ENCODE measurements around the gene SMIM13.

Gene SMIM13

DNA sequence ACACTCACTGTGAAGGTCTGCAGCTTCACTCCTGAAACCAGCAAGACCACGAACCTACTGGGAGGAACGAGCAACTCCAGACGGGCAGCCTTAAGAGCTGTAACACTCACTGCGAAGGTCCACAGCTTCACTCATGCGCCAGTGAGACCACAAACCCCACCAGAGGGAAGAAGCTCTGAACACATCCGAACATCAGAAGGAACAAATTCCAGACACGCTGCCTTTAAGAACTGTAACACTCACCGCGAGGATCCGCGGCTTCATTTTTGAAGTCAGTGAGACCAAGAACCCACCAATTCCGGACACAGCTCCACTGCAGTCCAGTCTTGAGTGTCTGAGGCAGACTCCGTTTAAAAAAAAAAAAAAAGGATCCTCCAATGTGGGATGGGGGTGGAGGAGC lies 78.3 kb downstream of the SMIM13 start:
- Histone ChIP-seq H3K9me3 (no peaks in the 10 kb centered on the region), H3K4me1 (peaks cover 0 to 7% (median 0%) of the 10 kb centered on the region in 4 donors), H3K27me3 (no peaks in the 10 kb centered on the region), H3K36me3 (no peaks in the 10 kb centered on the region), H3K4me3 (no peak overlapping the region), H3K27ac (no peak overlapping the region)
- intact Hi-C loops (cut with DNase I; ENCODE audit: low total_unique reads), result loop anchor here (2.0 to 5.0 kb wide), 2 partner anchors 27 to 325 kb away; no protein-coding TSS in a partner anchor
- no peak for DNase-seq
- TF ChIP-seq, protein P1, sequence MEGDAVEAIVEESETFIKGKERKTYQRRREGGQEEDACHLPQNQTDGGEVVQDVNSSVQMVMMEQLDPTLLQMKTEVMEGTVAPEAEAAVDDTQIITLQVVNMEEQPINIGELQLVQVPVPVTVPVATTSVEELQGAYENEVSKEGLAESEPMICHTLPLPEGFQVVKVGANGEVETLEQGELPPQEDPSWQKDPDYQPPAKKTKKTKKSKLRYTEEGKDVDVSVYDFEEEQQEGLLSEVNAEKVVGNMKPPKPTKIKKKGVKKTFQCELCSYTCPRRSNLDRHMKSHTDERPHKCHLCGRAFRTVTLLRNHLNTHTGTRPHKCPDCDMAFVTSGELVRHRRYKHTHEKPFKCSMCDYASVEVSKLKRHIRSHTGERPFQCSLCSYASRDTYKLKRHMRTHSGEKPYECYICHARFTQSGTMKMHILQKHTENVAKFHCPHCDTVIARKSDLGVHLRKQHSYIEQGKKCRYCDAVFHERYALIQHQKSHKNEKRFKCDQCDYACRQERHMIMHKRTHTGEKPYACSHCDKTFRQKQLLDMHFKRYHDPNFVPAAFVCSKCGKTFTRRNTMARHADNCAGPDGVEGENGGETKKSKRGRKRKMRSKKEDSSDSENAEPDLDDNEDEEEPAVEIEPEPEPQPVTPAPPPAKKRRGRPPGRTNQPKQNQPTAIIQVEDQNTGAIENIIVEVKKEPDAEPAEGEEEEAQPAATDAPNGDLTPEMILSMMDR (IDR thresholded peaks at IDR 0.05), result no peak

DNA sequence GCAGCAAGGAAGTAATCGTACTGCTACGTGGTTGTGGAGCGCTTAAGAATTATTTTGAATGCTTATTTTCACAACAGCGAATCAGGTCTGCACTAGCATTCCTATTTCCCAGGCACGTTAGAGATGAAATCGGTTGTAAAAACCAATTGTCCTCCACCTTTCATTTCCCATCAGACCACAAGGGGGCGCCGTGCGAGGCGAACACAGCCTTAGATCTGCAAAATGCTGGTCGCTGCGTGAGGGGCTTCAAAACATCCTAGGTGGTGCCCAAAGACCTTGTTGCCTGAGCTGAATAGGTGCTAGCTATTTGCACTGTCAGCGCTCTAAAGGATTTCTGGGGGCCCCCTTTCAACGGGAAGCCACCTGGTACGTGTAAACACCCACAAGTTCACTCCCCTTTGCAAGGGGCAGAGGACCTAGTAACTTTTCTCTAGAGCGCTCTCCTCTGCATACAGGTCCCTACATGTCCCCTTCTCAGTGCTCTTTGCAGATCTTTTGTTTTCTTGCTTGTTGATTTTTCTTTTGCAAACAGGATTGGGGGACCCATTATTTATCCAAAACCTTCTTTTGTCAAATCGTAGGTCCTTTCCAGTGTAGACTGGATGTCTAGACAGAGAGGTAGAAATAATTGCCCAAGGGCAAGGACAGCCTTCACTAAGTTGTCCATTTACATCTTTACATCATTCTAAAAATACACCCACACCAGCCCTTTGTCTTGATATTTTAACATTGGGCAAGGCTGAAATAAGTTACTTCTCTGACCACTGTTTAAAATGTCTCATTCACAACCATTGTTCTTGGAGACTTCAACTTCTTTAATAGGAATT lies 79.1 kb downstream of the SMIM13 start:
- Histone ChIP-seq H3K27me3 (no peaks in the 10 kb centered on the region), H3K36me3 (no peaks in the 10 kb centered on the region), H3K9me3 (no peaks in the 10 kb centered on the region), H3K4me3 (no peak overlapping the region), H3K4me1 (peaks cover 0 to 7% (median 0%) of the 10 kb centered on the region in 4 donors), H3K27ac (no peak overlapping the region)
- DNase-seq, result peak; percentile 54 to 77
- TF ChIP-seq, protein P1 (IDR thresholded peaks at IDR 0.05), result peak; percentile 84 to 86
- intact Hi-C loops (cut with DNase I; ENCODE audit: low total_unique reads), result loop anchor here (2.0 to 5.0 kb wide), 2 partner anchors 28 to 325 kb away; no protein-coding TSS in a partner anchor

DNA sequence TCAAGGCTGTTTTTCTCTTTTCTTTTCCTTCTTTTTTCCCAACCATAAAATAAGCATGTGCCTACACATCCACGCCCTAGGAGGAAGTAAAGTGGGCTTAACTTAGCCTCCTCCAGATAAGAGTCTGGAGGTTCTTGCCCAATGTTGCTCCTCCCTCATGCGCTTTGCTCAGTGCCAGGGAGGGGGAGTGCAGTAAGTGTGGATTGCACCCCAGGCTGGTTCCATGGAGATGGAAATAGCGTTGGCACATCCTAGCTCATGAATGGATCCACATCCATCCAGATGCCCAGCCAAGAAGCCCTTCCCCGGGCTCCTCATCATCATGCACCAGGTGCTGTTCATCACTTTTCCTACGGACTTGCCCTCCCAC lies 80.6 kb downstream of the SMIM13 start:
- no peaks in the 10 kb centered on the region for H3K9me3 ChIP-seq
- peaks cover 0 to 7% (median 0%) of the 10 kb centered on the region in 4 donors for H3K4me1 ChIP-seq
- no peak overlapping the region for H3K4me3 ChIP-seq
- no peak overlapping the region for H3K27ac ChIP-seq
- intact Hi-C loops (cut with DNase I; ENCODE audit: low total_unique reads), result loop anchor here (5.0 kb wide), 1 partner anchor 323 kb away; no protein-coding TSS in a partner anchor
- no peaks in the 10 kb centered on the region for H3K36me3 ChIP-seq
- H3K27me3 ChIP-seq, result no peaks in the 10 kb centered on the region
- no peak for DNase-seq
- TF ChIP-seq, protein P1 (IDR thresholded peaks at IDR 0.05), result no peak

DNA sequence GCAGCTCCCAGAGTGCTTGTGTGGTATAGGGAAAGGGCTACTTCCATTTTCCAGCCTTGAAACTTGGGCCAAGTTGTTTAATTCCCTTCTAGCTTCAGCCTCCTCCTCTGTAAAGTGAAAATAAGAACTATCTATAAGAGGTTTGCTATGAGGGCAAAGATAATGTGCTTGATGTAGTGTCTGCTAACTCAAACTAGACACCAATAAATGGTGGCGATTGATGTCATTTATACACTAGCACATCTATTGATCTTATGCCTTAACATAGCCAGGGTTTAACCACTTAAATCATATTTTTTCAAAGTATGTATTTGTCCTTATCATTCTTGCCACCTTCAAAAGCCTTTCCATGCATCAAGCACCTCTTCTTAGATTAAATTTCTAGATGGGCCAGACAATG lies 83.6 kb downstream of the SMIM13 start:
- peaks cover 0 to 7% (median 0%) of the 10 kb centered on the region in 4 donors for H3K4me1 ChIP-seq
- no peak overlapping the region for H3K4me3 ChIP-seq
- DNase-seq, result no peak
- H3K36me3 ChIP-seq, result peaks cover 0 to 7% (median 0%) of the 10 kb centered on the region in 3 donors
- no peaks in the 10 kb centered on the region for H3K9me3 ChIP-seq
- no peaks in the 10 kb centered on the region for H3K27me3 ChIP-seq
- intact Hi-C loops (cut with DNase I; ENCODE audit: low total_unique reads), result no loop called here
- TF ChIP-seq, protein P1 (IDR thresholded peaks at IDR 0.05), result no peak
- H3K27ac ChIP-seq, result no peak overlapping the region

DNA sequence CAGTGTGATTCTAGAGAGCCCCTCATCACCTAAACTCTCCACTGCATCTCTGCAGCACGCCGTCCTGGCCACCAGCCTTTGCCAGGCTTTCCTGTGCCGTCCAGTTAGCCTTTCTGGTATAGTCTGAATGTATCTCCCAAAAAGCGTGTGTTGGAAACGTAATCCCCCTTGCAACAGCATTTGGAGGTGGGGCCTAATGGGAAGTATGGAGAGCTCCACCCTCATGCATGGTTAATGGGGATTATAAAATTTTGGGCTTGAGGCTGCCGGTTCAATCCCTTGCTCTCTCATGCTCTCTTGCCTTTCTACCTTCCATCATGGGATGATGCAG lies 85.4 kb downstream of the SMIM13 start:
- intact Hi-C loops (cut with DNase I; ENCODE audit: low total_unique reads), result no loop called here
- DNase-seq, result no peak
- H3K36me3 ChIP-seq, result peaks cover 3 to 7% (median 7%) of the 10 kb centered on the region in 3 donors

More for the DNA sequence above, 85.4 kb downstream of the SMIM13 start:
- Histone ChIP-seq H3K9me3 (no peaks in the 10 kb centered on the region), H3K27ac (no peak overlapping the region), H3K4me3 (no peak overlapping the region), H3K27me3 (no peaks in the 10 kb centered on the region), H3K4me1 (no peaks in the 10 kb centered on the region)
- TF ChIP-seq, protein P1 (IDR thresholded peaks at IDR 0.05), result no peak

Data from tibial artery (tissue), 4 donors.